ENCODE data around the gene KDM5A. TPM values are rescaled to one million over a fixed set of nuclear protein-coding genes. Genes with fewer than 3 reads are reported as not detected.

The KDM5A gene
- total RNA-seq, 1 donor from 2014 or later: 79.8 TPM

GRCh38 chr12:242496-242895, 146.6 kb downstream of the KDM5A start:
- Histone ChIP-seq H2AFZ (ENCODE audit: low read depth, low read length) (no peak overlapping the region), H3K27me3 (ENCODE audit: insufficient read depth, low read length) (no peaks in the 10 kb centered on the region), H3K79me2 (ENCODE audit: insufficient read depth, low read length) (no peaks in the 10 kb centered on the region), H3K4me1 (ENCODE audit: insufficient read depth, low read length) (no peaks in the 10 kb centered on the region), H3K4me2 (ENCODE audit: low read length) (no peak overlapping the region), H3K9ac (ENCODE audit: low read length) (no peak overlapping the region), H3K27ac (ENCODE audit: low read depth, low read length) (no peak overlapping the region), H4K20me1 (ENCODE audit: insufficient read depth, low read length) (no peaks in the 10 kb centered on the region), H3K36me3 (ENCODE audit: insufficient read depth, low read length) (no peaks in the 10 kb centered on the region), H3K9me3 (ENCODE audit: insufficient read depth, low read depth, low read length) (peaks cover 3% of the 10 kb centered on the region), H3K4me3 (ENCODE audit: insufficient read depth, low read depth, low read length) (no peak overlapping the region)
- FAIRE-seq (no peak), DNase-seq (ENCODE audit: low read depth) (no peak)
- Mint-ChIP-seq H3K27me3 (ENCODE audit: low read depth, unreplicated experiment) (peaks cover 12% of the 10 kb centered on the region), H3K4me1 (ENCODE audit: low read depth, unreplicated experiment) (peaks cover 3% of the 10 kb centered on the region), H3K27ac (ENCODE audit: unreplicated experiment) (no peak overlapping the region), H3K36me3 (ENCODE audit: low read depth, unreplicated experiment) (peaks cover 5% of the 10 kb centered on the region), H3K4me3 (ENCODE audit: unreplicated experiment) (no peak overlapping the region), H3K9me3 (ENCODE audit: unreplicated experiment) (peaks cover 18% of the 10 kb centered on the region)
- TF ChIP-seq CTCF (IDR thresholded peaks at IDR 0.05; ENCODE audit: insufficient read depth, low read depth, low read length) (no peak), EZH2 (IDR thresholded peaks at IDR 0.05; ENCODE audit: insufficient read depth, low read length) (no peak)

DNA sequence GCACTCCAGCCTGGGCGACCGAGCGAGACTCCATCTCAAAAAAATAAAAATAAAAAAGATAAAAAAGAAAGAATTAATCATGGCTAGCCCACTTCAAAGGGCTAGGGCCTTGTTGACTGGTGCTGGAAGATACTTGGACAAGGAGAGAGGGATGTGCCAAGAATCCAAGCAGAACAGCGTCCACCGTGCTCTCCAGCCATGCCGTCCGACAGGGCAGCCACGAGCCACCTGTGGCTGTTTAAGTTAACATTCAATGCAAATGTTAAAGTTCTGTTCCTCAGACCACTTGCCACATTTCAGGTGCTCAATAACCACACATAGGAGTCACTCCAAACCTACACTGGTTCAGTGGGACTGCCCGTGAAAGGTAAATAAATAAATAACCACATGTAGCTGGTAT, 147.9 kb downstream of the KDM5A start:
- Histone ChIP-seq H4K20me1 (ENCODE audit: insufficient read depth, low read length) (no peaks in the 10 kb centered on the region), H3K4me1 (ENCODE audit: insufficient read depth, low read length) (no peaks in the 10 kb centered on the region), H3K27me3 (ENCODE audit: insufficient read depth, low read length) (no peaks in the 10 kb centered on the region), H3K4me2 (ENCODE audit: low read length) (no peak overlapping the region), H3K9ac (ENCODE audit: low read length) (no peak overlapping the region), H3K9me3 (ENCODE audit: insufficient read depth, low read depth, low read length) (peaks cover 7% of the 10 kb centered on the region), H3K4me3 (ENCODE audit: insufficient read depth, low read depth, low read length) (no peak overlapping the region), H2AFZ (ENCODE audit: low read depth, low read length) (no peak overlapping the region), H3K36me3 (ENCODE audit: insufficient read depth, low read length) (no peaks in the 10 kb centered on the region), H3K79me2 (ENCODE audit: insufficient read depth, low read length) (no peaks in the 10 kb centered on the region), H3K27ac (ENCODE audit: low read depth, low read length) (no peak overlapping the region)
- Mint-ChIP-seq H3K4me1 (ENCODE audit: low read depth, unreplicated experiment) (peaks cover 3% of the 10 kb centered on the region), H3K27ac (ENCODE audit: unreplicated experiment) (no peak overlapping the region), H3K9me3 (ENCODE audit: unreplicated experiment) (peaks cover 17% of the 10 kb centered on the region), H3K4me3 (ENCODE audit: unreplicated experiment) (no peak overlapping the region), H3K36me3 (ENCODE audit: low read depth, unreplicated experiment) (peaks cover 8% of the 10 kb centered on the region), H3K27me3 (ENCODE audit: low read depth, unreplicated experiment) (peaks cover 12% of the 10 kb centered on the region)
- DNase-seq (ENCODE audit: low read depth) (no peak), FAIRE-seq (no peak)
- no peak for TF ChIP-seq EZH2 (IDR thresholded peaks at IDR 0.05; ENCODE audit: insufficient read depth, low read length)
- no peak for TF ChIP-seq CTCF (IDR thresholded peaks at IDR 0.05; ENCODE audit: insufficient read depth, low read depth, low read length)

DNA sequence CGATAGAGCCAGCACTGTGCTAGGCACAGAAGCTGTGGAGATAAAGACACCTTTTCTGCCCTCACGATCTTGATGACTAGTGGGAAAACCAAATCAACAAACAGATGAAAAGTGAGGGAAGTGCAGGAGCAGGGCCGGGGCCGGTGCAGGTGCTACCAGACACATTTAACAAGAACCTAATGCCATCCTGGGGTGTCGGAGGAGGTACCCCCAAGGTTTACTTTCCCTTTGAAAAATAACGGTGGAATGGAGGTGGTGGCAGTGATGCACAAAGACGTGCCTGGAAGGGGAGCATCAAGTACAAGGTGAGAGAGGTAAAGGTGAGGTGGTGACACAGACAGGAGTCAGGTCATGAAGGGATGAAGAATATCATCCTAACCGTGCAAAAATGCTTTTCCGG, 148.6 kb downstream of the KDM5A start:
- peaks cover 12% of the 10 kb centered on the region for H3K36me3 Mint-ChIP-seq (ENCODE audit: low read depth, unreplicated experiment)
- peaks cover 3% of the 10 kb centered on the region for H3K4me1 Mint-ChIP-seq (ENCODE audit: low read depth, unreplicated experiment)
- Histone ChIP-seq H2AFZ (ENCODE audit: low read depth, low read length) (no peak overlapping the region), H3K4me2 (ENCODE audit: low read length) (no peak overlapping the region), H3K79me2 (ENCODE audit: insufficient read depth, low read length) (no peaks in the 10 kb centered on the region), H3K9me3 (ENCODE audit: insufficient read depth, low read depth, low read length) (peaks cover 7% of the 10 kb centered on the region), H3K27ac (ENCODE audit: low read depth, low read length) (no peak overlapping the region), H3K4me1 (ENCODE audit: insufficient read depth, low read length) (no peaks in the 10 kb centered on the region), H4K20me1 (ENCODE audit: insufficient read depth, low read length) (no peaks in the 10 kb centered on the region), H3K36me3 (ENCODE audit: insufficient read depth, low read length) (no peaks in the 10 kb centered on the region), H3K4me3 (ENCODE audit: insufficient read depth, low read depth, low read length) (no peak overlapping the region), H3K9ac (ENCODE audit: low read length) (no peak overlapping the region), H3K27me3 (ENCODE audit: insufficient read depth, low read length) (no peaks in the 10 kb centered on the region)
- no peak for DNase-seq (ENCODE audit: low read depth)
- peaks cover 12% of the 10 kb centered on the region for H3K27me3 Mint-ChIP-seq (ENCODE audit: low read depth, unreplicated experiment)
- H3K4me3 Mint-ChIP-seq (ENCODE audit: unreplicated experiment): no peak overlapping the region
- no peak overlapping the region for H3K27ac Mint-ChIP-seq (ENCODE audit: unreplicated experiment)
- peaks cover 23% of the 10 kb centered on the region for H3K9me3 Mint-ChIP-seq (ENCODE audit: unreplicated experiment)
- TF ChIP-seq EZH2 (IDR thresholded peaks at IDR 0.05; ENCODE audit: insufficient read depth, low read length) (no peak), CTCF (IDR thresholded peaks at IDR 0.05; ENCODE audit: insufficient read depth, low read depth, low read length) (no peak)
- no peak for FAIRE-seq
